ENCODE measurements around the gene FAM163A.
"Not testable (repeated sequence)": the region's sequence is repeated elsewhere in the genome, so short reads cannot be mapped to it uniquely, and the experiment has no call there.

Gene FAM163A

GRCh38 chr1:179742717-179743678, at the start of gene FAM163A:
Gene FAM163A, plus strand, starts transcription at chr1:179743291. Its CDS starts 69,807 bp downstream, at chr1:179813098.
- no peak within 1 kb of the TSS for H3K27ac ChIP-seq
- H3K79me2 ChIP-seq = no peaks in the 10 kb centered on the region
- no peaks in the 10 kb centered on the region for H3K27me3 ChIP-seq (ENCODE audit: control insufficient read depth, insufficient read depth, low read length)
- TF ChIP-seq CTCF (IDR thresholded peaks at IDR 0.05) = no peak
- no peaks in the 10 kb centered on the region for H3K36me3 ChIP-seq (ENCODE audit: control insufficient read depth, insufficient read depth, low read length)
- peak within 1 kb of the TSS; percentile 20 for H3K4me2 ChIP-seq (ENCODE audit: low read length)
- no peak within 1 kb of the TSS for H3K4me3 ChIP-seq (ENCODE audit: low read depth, low read length)
- H3K9me3 ChIP-seq (ENCODE audit: control insufficient read depth, low read length) = no peaks in the 10 kb centered on the region
- no peaks in the 10 kb centered on the region for H3K4me1 ChIP-seq
- H3K9ac ChIP-seq = no peak within 1 kb of the TSS
- H2AFZ ChIP-seq = peak within 1 kb of the TSS; percentile 59

- H3K4me2 ChIP-seq (ENCODE audit: low read length); H3K4me3 ChIP-seq (ENCODE audit: low read depth, low read length); H3K36me3 ChIP-seq (ENCODE audit: control insufficient read depth, insufficient read depth, low read length); H3K9ac ChIP-seq; H3K79me2 ChIP-seq; H2AFZ ChIP-seq; H3K4me1 ChIP-seq; H3K27ac ChIP-seq; H3K27me3 ChIP-seq (ENCODE audit: control insufficient read depth, insufficient read depth, low read length); H3K9me3 ChIP-seq (ENCODE audit: control insufficient read depth, low read length): not testable (repeated sequence)
These were observed 48.6 kb upstream of the FAM163A start for GRCh38 chr1:179694530-179694929.

- H3K27ac ChIP-seq = no peak overlapping the region
- no peaks in the 10 kb centered on the region for H3K27me3 ChIP-seq (ENCODE audit: control insufficient read depth, insufficient read depth, low read length)
- H3K4me2 ChIP-seq (ENCODE audit: low read length) = no peak overlapping the region
- no peaks in the 10 kb centered on the region for H3K4me1 ChIP-seq
- no peak overlapping the region for H3K4me3 ChIP-seq (ENCODE audit: low read depth, low read length)
- H3K9me3 ChIP-seq (ENCODE audit: control insufficient read depth, low read length) = no peaks in the 10 kb centered on the region
- no peak overlapping the region for H3K9ac ChIP-seq
- H3K79me2 ChIP-seq = no peaks in the 10 kb centered on the region
- H3K36me3 ChIP-seq (ENCODE audit: control insufficient read depth, insufficient read depth, low read length) = no peaks in the 10 kb centered on the region
- H2AFZ ChIP-seq = no peak overlapping the region
- no peak for TF ChIP-seq CTCF (IDR thresholded peaks at IDR 0.05)
These were observed 40.0 kb upstream of the FAM163A start for GRCh38 chr1:179702946-179703539.

GRCh38 chr1:179706339-179706941, 36.7 kb upstream of the FAM163A start:
- H2AFZ ChIP-seq = no peak overlapping the region
- no peaks in the 10 kb centered on the region for H3K36me3 ChIP-seq (ENCODE audit: control insufficient read depth, insufficient read depth, low read length)
- peak; percentile 68 for TF ChIP-seq CTCF (IDR thresholded peaks at IDR 0.05)
- H3K4me2 ChIP-seq (ENCODE audit: low read length) = no peak overlapping the region
- no peak overlapping the region for H3K9ac ChIP-seq
- no peaks in the 10 kb centered on the region for H3K79me2 ChIP-seq
- no peaks in the 10 kb centered on the region for H3K4me1 ChIP-seq
- no peaks in the 10 kb centered on the region for H3K9me3 ChIP-seq (ENCODE audit: control insufficient read depth, low read length)
- H3K27me3 ChIP-seq (ENCODE audit: control insufficient read depth, insufficient read depth, low read length) = no peaks in the 10 kb centered on the region
- no peak overlapping the region for H3K4me3 ChIP-seq (ENCODE audit: low read depth, low read length)
- no peak overlapping the region for H3K27ac ChIP-seq

GRCh38 chr1:179707406-179707805, 35.7 kb upstream of the FAM163A start:
- no peaks in the 10 kb centered on the region for H3K36me3 ChIP-seq (ENCODE audit: control insufficient read depth, insufficient read depth, low read length)
- no peaks in the 10 kb centered on the region for H3K27me3 ChIP-seq (ENCODE audit: control insufficient read depth, insufficient read depth, low read length)
- H3K9ac ChIP-seq = no peak overlapping the region
- no peaks in the 10 kb centered on the region for H3K79me2 ChIP-seq
- no peak overlapping the region for H3K4me3 ChIP-seq (ENCODE audit: low read depth, low read length)
- no peaks in the 10 kb centered on the region for H3K9me3 ChIP-seq (ENCODE audit: control insufficient read depth, low read length)
- no peak overlapping the region for H3K27ac ChIP-seq
- H3K4me2 ChIP-seq (ENCODE audit: low read length) = no peak overlapping the region
- H2AFZ ChIP-seq = no peak overlapping the region
- no peaks in the 10 kb centered on the region for H3K4me1 ChIP-seq
- TF ChIP-seq CTCF (IDR thresholded peaks at IDR 0.05) = no peak
